HTR-8/SVneo (cell line): Measurements from ENCODE around the gene VIL1.

ENCODE experiments used
- DNase-seq: peaks from one replicate; pipeline ENCODE4 v3.0.0; 2011; ENCODE audit warnings: low spot score, mixed read lengths; ENCODE audit not compliant: insufficient read length
- FAIRE-seq: peaks from 2 replicates; lab custom pipeline; 2011; peaks lifted over from hg19 to GRCh38; lab: Jason Lieb, UNC

VIL1 gene

GRCh38 chr2:218405086-218405745 lies 13.7 kb upstream of the VIL1 start:
- no peak for FAIRE-seq
- no peak for DNase-seq

DNA sequence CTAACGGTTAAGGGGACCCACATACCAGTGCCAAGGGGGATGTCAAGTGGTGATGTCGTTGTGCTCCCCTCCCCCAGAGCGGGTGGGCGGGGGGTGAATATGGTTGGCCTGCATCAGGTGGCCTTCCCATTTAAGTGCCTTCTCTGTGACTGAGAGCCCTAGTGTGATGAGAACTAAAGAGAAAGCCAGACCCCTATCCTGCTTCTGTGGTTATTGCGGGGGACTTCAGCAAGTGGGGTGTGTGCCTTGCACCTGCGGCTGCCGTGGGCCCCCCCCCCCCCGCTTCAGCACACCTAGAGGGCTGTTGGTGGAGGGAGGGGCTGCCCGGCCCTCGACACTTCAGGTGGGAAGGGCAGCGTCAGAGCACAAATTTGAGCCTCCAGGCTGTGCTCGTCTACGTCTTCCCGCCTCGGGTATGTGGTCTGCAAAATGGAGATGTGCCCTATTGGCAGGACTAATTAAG lies 13.1 kb upstream of the VIL1 start:
- FAIRE-seq = no peak
- DNase-seq = no peak

DNA sequence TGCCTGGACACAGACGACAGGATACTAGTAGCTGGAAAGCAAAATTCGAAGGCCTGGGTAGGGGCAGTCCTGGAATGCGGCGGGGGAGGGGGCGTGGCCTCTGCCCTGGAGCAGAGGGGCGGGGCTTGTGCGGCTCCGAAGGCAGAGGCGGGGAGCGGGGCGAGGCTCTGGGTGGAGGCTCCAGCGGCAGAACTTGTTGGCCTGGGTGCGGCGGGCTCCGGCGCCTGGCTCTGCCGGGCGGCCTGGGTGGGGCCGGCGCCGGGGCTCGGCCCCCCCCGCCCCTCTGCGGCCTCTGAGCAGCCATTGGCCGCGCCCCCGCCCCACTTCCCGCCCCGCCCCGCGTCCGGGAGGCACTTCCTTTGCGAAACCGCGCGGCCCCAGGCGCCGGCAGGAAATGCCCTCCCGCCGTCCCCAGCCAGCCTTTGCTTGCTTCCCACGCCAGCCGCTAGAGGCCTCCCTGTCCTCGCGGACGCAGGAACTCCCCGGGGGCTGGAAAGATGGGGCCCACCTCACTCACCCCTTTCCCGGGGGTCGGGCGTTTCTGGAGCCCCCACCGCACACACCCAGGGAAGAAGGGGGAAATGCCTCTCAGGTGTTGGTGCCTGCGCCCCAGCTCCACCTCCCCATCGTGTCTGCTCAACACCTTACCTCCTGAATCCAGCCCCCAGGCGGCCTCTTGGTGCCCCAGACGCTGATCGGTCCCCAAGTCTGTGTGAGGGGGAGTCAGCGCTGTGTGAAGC lies 12.5 kb upstream of the VIL1 start:
- FAIRE-seq (peak; percentile 55), DNase-seq (peak; percentile 90)

DNA sequence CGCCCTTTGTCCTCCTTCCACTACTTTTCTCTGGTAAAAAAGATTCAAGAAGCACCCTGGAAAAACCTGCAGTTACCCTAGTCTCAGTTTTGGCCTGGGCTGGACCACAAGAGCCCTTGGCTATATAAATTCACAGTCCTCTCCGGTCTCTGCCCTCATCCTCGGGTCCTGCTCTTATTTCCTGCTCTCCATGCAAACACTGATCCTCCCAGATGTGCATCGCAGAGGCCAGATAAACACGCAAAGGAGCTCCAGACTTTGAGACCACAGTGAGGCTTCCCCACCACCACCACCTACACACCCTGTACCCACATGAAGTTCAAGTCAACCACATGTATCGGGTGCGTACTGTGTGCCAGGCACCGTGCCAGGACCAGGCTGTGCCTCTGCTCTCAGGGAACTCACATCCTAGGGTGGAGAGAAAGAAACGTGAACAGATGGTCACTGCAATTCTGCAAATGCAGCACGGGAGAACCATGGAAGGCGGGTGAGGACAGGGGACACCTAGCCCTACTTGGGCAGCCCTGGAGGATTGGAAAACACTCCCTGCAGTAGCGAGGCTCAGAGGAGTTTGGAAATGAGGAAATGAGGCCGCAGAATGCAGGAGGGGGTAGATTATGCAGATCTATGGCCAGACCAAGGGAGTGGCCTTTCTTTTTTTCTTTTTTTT lies 11.8 kb upstream of the VIL1 start:
- DNase-seq = peak; percentile 35
- FAIRE-seq = no peak

GRCh38 chr2:218407717-218408116 lies 11.2 kb upstream of the VIL1 start:
- FAIRE-seq = no peak
- no peak for DNase-seq

GRCh38 chr2:218418321-218418716 lies 604 bp upstream of the VIL1 start:
- DNase-seq (no peak), FAIRE-seq (no peak)

DNA sequence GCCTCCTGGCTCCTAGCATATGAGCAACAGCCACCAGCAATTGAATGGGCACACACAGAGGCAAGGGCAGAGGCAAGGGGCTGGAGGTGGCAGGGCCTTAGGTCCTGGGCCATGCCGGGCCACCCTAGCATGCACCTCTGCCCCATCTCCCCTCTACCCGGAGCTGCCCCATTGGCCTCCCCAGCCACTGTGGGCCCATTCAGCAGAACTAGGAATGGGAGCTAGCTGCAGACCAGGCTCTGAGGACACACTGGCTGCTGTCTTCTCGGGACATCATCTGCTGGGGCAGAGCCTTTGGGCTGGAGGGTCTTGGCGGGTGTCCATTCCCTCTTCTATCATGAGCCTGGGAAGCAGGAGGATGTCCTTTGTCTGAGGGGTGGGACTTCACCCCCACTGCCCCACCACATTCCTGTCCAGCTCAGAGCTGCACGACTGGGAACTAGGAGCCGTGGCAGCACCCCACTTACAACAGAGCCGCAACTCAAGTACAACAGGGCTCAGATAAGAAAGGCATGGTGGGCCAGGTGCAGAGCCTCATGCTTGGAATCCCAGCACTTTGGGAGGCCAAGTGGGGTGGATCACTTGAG lies 800 bp downstream of the VIL1 start:
- FAIRE-seq (no peak), DNase-seq (no peak)

- no peak for FAIRE-seq
- DNase-seq = no peak
Measured at GRCh38 chr2:218421027-218421426, 2.1 kb downstream of the VIL1 start.

- no peak for FAIRE-seq
- no peak for DNase-seq
Measured at GRCh38 chr2:218422403-218423086, 3.6 kb downstream of the VIL1 start.

GRCh38 chr2:218423584-218423983 lies 4.7 kb downstream of the VIL1 start:
- DNase-seq (no peak), FAIRE-seq (no peak)

GRCh38 chr2:218425531-218425930 lies 6.6 kb downstream of the VIL1 start:
- no peak for DNase-seq
- no peak for FAIRE-seq

DNA sequence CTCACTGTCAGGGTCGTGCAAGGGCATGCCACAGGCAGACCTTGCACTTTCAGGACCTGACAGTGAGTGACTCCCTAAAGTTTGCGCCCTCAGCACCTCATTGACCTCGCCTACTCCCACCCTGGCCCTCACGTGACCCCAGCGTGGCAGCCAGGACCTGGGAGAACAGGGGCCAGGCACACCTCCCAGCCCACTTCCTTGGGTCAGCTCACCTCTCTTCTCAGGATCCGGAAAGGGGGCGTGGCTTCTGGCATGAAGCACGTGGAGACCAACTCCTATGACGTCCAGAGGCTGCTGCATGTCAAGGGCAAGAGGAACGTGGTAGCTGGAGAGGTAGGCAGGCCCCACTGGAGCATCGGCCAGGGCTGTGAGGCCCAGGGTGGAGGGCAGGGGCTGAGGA lies 8.8 kb downstream of the VIL1 start:
- FAIRE-seq (no peak), DNase-seq (no peak)

- FAIRE-seq (no peak), DNase-seq (no peak)
Measured at GRCh38 chr2:218428846-218429558, 10.1 kb downstream of the VIL1 start.

- FAIRE-seq = no peak
- no peak for DNase-seq
Measured at GRCh38 chr2:218429911-218430692, 11.2 kb downstream of the VIL1 start.

GRCh38 chr2:218430721-218431120 lies 11.8 kb downstream of the VIL1 start:
- DNase-seq (no peak), FAIRE-seq (no peak)

DNA sequence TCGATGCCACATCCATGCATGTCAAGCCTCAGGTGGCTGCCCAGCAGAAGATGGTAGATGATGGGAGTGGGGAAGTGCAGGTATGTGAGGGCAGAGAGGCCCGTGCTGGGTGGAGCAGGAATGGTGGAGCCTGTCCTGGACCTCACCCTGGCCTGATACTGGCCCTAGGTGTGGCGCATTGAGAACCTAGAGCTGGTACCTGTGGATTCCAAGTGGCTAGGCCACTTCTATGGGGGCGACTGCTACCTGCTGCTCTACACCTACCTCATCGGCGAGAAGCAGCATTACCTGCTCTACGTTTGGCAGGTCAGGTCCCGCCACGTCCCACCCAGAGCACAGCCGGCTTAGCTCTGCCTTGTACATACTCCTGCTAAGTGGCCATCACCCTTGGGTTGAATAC lies 13.0 kb downstream of the VIL1 start:
- no peak for FAIRE-seq
- DNase-seq = no peak

- FAIRE-seq = no peak
- no peak for DNase-seq
Measured at GRCh38 chr2:218432676-218433365, 13.9 kb downstream of the VIL1 start.

GRCh38 chr2:218434456-218434855 lies 15.5 kb downstream of the VIL1 start:
- no peak for FAIRE-seq
- no peak for DNase-seq
